CD4-positive, alpha-beta memory T cell (primary cell): ENCODE results near the gene CRBN. TPM values are rescaled to one million over a fixed set of nuclear protein-coding genes. Genes with fewer than 3 reads are reported as not detected.

Experiments
- CTCF ChIA-PET: fragments of 350-600 bp; sonication (Branson Sonifier 250); formaldehyde crosslinking; loops from one replicate; lab custom pipeline; 2021; ENCODE audit warnings: inconsistent platforms; ENCODE audit not compliant: partially characterized antibody; lab: Charles Lee
- POLR2A ChIA-PET: fragments of 350-600 bp; sonication (Branson Sonifier 250); formaldehyde crosslinking; loops from one replicate; lab custom pipeline; 2021; ENCODE audit not compliant: partially characterized antibody; lab: Charles Lee
- DNase-seq, 5 donors: peaks; one replicate each; pipeline versions ENCODE4 v3.0.0 to v3.0.0-alpha.2; 2020 to 2022; ENCODE audit warnings: mixed read lengths in 1 of 5
- H3K27ac ChIP-seq: one replicate; pipeline ENCODE4 v1.7.0; 2013; ENCODE audit warnings: low read depth, low read length
- H3K27me3 ChIP-seq: 2 replicates; pipeline ENCODE4 v1.7.0; 2013; ENCODE audit warnings: mild to moderate bottlenecking, low read length, moderate library complexity; ENCODE audit not compliant: insufficient read depth
- H3K36me3 ChIP-seq: 2 replicates; pipeline ENCODE4 v1.7.0; 2013; ENCODE audit warnings: mild to moderate bottlenecking, low read length, moderate library complexity; ENCODE audit not compliant: insufficient read depth
- H3K4me1 ChIP-seq: 2 replicates; pipeline ENCODE4 v1.7.0; 2013; ENCODE audit warnings: mild to moderate bottlenecking, low read length, moderate library complexity; ENCODE audit not compliant: insufficient read depth
- H3K4me3 ChIP-seq, 2 donors: one replicate each; pipeline ENCODE4 v1.7.0; 2013; ENCODE audit warnings: low read length in 2 of 2, mild to moderate bottlenecking in 1 of 2
- H3K9me3 ChIP-seq, 2 donors: one replicate each; pipeline ENCODE4 v1.7.0; 2013; ENCODE audit warnings: low read length in 2 of 2, control low read depth in 1 of 2; ENCODE audit not compliant: control insufficient read depth in 1 of 2
- H3K27ac Mint-ChIP-seq, 7 donors: one replicate each; pipeline ENCODE4 v1.8.0; 2020 to 2021; ENCODE audit warnings: mixed read lengths in 7 of 7, mild to moderate bottlenecking in 6 of 7, inconsistent platforms in 3 of 7, moderate library complexity in 3 of 7
- H3K27me3 Mint-ChIP-seq, 2 donors: one replicate each; pipeline ENCODE4 v1.8.0; 2020 to 2021; ENCODE audit warnings: mixed read lengths in 2 of 2
- H3K36me3 Mint-ChIP-seq, 2 donors: one replicate each; pipeline ENCODE4 v1.8.0; 2020 to 2021; ENCODE audit warnings: mixed read lengths in 2 of 2, inconsistent platforms in 1 of 2, mild to moderate bottlenecking in 1 of 2
- H3K4me1 Mint-ChIP-seq, 4 donors: one replicate each; pipeline ENCODE4 v1.8.0; 2020 to 2021; ENCODE audit warnings: mixed read lengths in 4 of 4, mild to moderate bottlenecking in 1 of 4
- H3K4me3 Mint-ChIP-seq, 8 donors: one replicate each; pipeline ENCODE4 v1.8.0; 2020 to 2021; ENCODE audit warnings: mixed read lengths in 8 of 8, mild to moderate bottlenecking in 7 of 8, moderate library complexity in 6 of 8, inconsistent platforms in 3 of 8
- H3K9me3 Mint-ChIP-seq, 8 donors: one replicate each; pipeline ENCODE4 v1.8.0; 2020 to 2021; ENCODE audit warnings: mixed read lengths in 8 of 8, mild to moderate bottlenecking in 5 of 8, inconsistent platforms in 3 of 8, moderate library complexity in 1 of 8
- intact Hi-C: fragments of 100-400 bp; cut with micrococcal nuclease; formaldehyde crosslinking; loops from one replicate; pipeline ENCODE4 v1.15.1; 2023
- polyA plus RNA-seq, 2 donors: library from polyadenylated mRNA; unstranded; fragments of 300-500 nt; fragmentation: Illumina TruSeq; gene quantifications; one replicate each; pipeline ENCODE4 v1.2.3, GENCODE V29; 2021
- total RNA-seq, 2 experiments: library from RNA; stranded (reverse); gene quantifications; one replicate each; pipeline ENCODE4 v1.2.3, GENCODE V29; 2021

CRBN gene
- total and polyA plus RNA-seq, 4 experiments from 2014 or later = 150 to 235 (median 178) TPM

DNA sequence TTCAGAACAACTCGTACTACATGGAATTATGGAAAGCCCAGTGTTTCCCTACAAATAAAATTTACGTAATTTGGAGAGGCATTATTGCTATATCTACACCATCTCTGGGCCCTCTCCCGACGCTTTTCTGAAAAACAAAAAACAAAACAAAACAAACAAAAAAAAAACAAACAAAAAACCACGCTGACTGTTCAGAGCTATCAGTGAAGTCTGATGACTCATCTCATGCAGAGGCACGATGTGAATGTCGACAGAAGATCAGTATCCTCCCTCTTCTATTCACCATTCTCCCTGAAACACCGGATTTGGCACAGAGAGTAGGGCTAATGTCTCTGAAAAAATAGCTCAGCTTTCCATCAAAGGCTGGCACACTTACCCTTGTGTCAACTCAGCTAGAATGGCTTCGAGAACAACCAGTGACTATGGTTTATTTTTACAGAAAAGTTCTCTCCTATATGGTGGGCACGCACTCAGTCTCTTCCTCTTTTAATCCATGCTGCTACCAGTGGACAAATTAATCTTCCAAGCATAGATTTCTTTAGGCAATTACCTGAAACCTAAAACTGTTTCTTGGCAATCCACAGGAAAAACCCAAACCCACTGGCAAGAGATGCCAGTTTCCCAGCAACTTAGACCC is 1.5 kb downstream of the CRBN start:
- intact Hi-C loops = loop anchor here (2.0 kb wide), 1 partner anchor 149 kb away; no protein-coding TSS in a partner anchor
- no peaks in the 10 kb centered on the region for H3K27me3 Mint-ChIP-seq
- peak overlapping the region; percentile 93 for H3K27ac ChIP-seq
- peak in 1 of 5 donors; percentile 62 for DNase-seq
- peak overlapping the region; percentile 74 to 97 for H3K4me3 ChIP-seq
- H3K4me1 Mint-ChIP-seq = peaks cover 41 to 60% (median 52%) of the 10 kb centered on the region in 4 donors
- peak overlapping the region; percentile 89 to 98 (median 93) for H3K4me3 Mint-ChIP-seq
- POLR2A ChIA-PET = interaction anchor here (0.8 to 1.4 kb wide), 2 partner anchors 14 to 20 kb away, joined by 3 to 6 read pairs; no protein-coding TSS in a partner anchor
- peaks cover 66% of the 10 kb centered on the region for H3K4me1 ChIP-seq
- H3K36me3 Mint-ChIP-seq = peaks cover 39 to 47% of the 10 kb centered on the region in 2 donors
- H3K36me3 ChIP-seq = peaks cover 6% of the 10 kb centered on the region
- CTCF ChIA-PET = interaction anchor here (1.0 to 1.6 kb wide), 5 partner anchors 10 to 45 kb away, joined by 3 to 8 read pairs (median 4); no protein-coding TSS in a partner anchor
- peak overlapping the region; percentile 86 to 97 (median 95) for H3K27ac Mint-ChIP-seq
- no peaks in the 10 kb centered on the region for H3K27me3 ChIP-seq
- no peaks in the 10 kb centered on the region for H3K9me3 Mint-ChIP-seq
- no peaks in the 10 kb centered on the region for H3K9me3 ChIP-seq

DNA sequence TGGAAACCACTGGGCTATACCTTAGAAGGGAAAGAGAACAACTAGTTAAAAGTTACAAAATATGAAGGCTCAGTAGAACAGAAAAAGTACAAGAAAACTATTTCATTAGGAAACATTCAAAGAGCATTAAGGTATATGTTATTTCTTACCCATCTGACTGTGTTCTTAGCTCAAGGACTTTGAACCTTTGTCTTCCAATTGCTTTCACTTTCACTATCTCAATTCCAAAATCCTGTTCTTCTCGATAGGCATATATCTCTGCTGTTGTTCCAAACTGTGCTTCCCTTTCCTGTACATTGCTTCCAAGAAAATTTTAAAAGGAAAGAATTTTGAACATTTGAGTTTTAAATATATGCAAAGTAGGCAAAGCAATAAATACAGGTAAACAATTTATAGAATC is 6.9 kb downstream of the CRBN start:
- intact Hi-C loops = no loop called here
- Histone ChIP-seq H3K4me3 (peak overlapping the region in 1 of 2 donors; percentile 13), H3K36me3 (peaks cover 35% of the 10 kb centered on the region), H3K9me3 (no peaks in the 10 kb centered on the region), H3K27me3 (no peaks in the 10 kb centered on the region), H3K27ac (peak overlapping the region; percentile 72), H3K4me1 (peaks cover 92% of the 10 kb centered on the region)
- Mint-ChIP-seq H3K4me3 (peak overlapping the region; percentile 80 to 95 (median 88)), H3K27ac (peak overlapping the region; percentile 86 to 98 (median 97)), H3K4me1 (peaks cover 46 to 87% (median 64%) of the 10 kb centered on the region in 4 donors), H3K9me3 (no peaks in the 10 kb centered on the region), H3K27me3 (no peaks in the 10 kb centered on the region), H3K36me3 (peaks cover 57 to 75% of the 10 kb centered on the region in 2 donors)
- CTCF ChIA-PET = interaction anchor here (0.8 to 6.4 kb wide), 10 partner anchors 8 to 407 kb away, joined by 3 to 61 read pairs (median 4); partner anchors contain the start of gene IL5RA
- DNase-seq = peak in 2 of 5 donors; percentile 32 to 38
- POLR2A ChIA-PET = interaction anchor here (1.0 to 2.9 kb wide), 7 partner anchors 8 to 46 kb away, joined by 3 to 26 read pairs (median 4); no protein-coding TSS in a partner anchor

- Histone ChIP-seq H3K9me3 (no peaks in the 10 kb centered on the region), H3K27me3 (no peaks in the 10 kb centered on the region), H3K27ac (peak overlapping the region; percentile 72), H3K36me3 (peaks cover 50% of the 10 kb centered on the region), H3K4me1 (peaks cover 81% of the 10 kb centered on the region), H3K4me3 (no peak overlapping the region)
- no peaks in the 10 kb centered on the region for H3K27me3 Mint-ChIP-seq
- DNase-seq = peak; percentile 46 to 55 (median 50)
- H3K4me1 Mint-ChIP-seq = peaks cover 47 to 86% (median 64%) of the 10 kb centered on the region in 4 donors
- ChIA-PET CTCF (interaction anchor here (1.1 to 6.4 kb wide), 10 partner anchors 8 to 43 kb away, joined by 3 to 61 read pairs (median 10); partner anchors contain the start of gene CRBN), POLR2A (interaction anchor here (1.2 kb wide), 1 partner anchor 8 kb away, joined by 4 read pairs; no protein-coding TSS in a partner anchor)
- H3K27ac Mint-ChIP-seq = peak overlapping the region; percentile 86 to 98 (median 97)
- H3K9me3 Mint-ChIP-seq = no peaks in the 10 kb centered on the region
- peak overlapping the region in 6 of 8 donors; percentile 35 to 95 (median 58) for H3K4me3 Mint-ChIP-seq
- intact Hi-C loops = loop anchor here (1.0 kb wide), 1 partner anchor 406 kb away; no protein-coding TSS in a partner anchor
- H3K36me3 Mint-ChIP-seq = peaks cover 60 to 79% of the 10 kb centered on the region in 2 donors
Observed at GRCh38 chr3:3170998-3171397, 8.5 kb downstream of the CRBN start.

GRCh38 chr3:3165650-3166049 is 13.8 kb downstream of the CRBN start:
- ChIA-PET POLR2A (no interaction called here), CTCF (no interaction called here)
- Mint-ChIP-seq H3K4me1 (peaks cover 41 to 82% (median 62%) of the 10 kb centered on the region in 4 donors), H3K9me3 (peaks cover 0 to 1% (median 0%) of the 10 kb centered on the region in 8 donors), H3K4me3 (peak overlapping the region in 1 of 8 donors; percentile 47), H3K27ac (peak overlapping the region; percentile 6 to 86 (median 75)), H3K27me3 (no peaks in the 10 kb centered on the region), H3K36me3 (peaks cover 52 to 79% of the 10 kb centered on the region in 2 donors)
- Histone ChIP-seq H3K4me3 (no peak overlapping the region), H3K27me3 (no peaks in the 10 kb centered on the region), H3K9me3 (no peaks in the 10 kb centered on the region), H3K36me3 (peaks cover 71% of the 10 kb centered on the region), H3K4me1 (peaks cover 55% of the 10 kb centered on the region), H3K27ac (no peak overlapping the region)
- DNase-seq = no peak
- intact Hi-C loops = no loop called here

DNA sequence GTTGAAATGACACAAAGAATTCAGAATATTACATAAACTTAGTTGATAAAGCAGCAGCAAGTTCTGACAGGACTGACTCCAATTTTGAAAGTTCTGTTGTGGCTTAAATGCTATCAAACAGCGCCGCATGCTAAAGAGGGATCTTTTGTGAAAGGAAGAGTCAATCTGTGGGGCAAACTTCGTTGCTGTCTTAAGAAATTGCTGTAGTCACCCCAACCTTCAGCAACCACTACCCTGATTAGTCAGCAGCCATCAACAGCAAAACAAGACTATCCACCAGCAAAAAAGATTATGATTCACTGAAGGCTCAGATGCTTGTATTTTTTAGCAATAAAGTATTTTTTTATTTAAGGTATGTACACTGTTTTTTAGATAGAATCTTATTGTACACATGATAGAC is 14.2 kb downstream of the CRBN start:
- ChIA-PET CTCF (no interaction called here), POLR2A (interaction anchor here (1.2 kb wide), 1 partner anchor 8 kb away, joined by 4 read pairs; no protein-coding TSS in a partner anchor)
- peaks cover 71% of the 10 kb centered on the region for H3K36me3 ChIP-seq
- no peak for DNase-seq
- no peaks in the 10 kb centered on the region for H3K27me3 ChIP-seq
- H3K4me1 ChIP-seq = peaks cover 51% of the 10 kb centered on the region
- H3K27ac ChIP-seq = no peak overlapping the region
- intact Hi-C loops = no loop called here
- Mint-ChIP-seq H3K4me1 (peaks cover 40 to 82% (median 63%) of the 10 kb centered on the region in 4 donors), H3K4me3 (peak overlapping the region in 2 of 8 donors; percentile 6 to 30), H3K27me3 (no peaks in the 10 kb centered on the region), H3K27ac (peak overlapping the region in 5 of 7 donors; percentile 48 to 84 (median 58)), H3K9me3 (peaks cover 0 to 2% (median 0%) of the 10 kb centered on the region in 8 donors), H3K36me3 (peaks cover 55 to 78% of the 10 kb centered on the region in 2 donors)
- no peaks in the 10 kb centered on the region for H3K9me3 ChIP-seq
- H3K4me3 ChIP-seq = no peak overlapping the region

GRCh38 chr3:3160826-3161225 is 18.7 kb downstream of the CRBN start:
- Histone ChIP-seq H3K4me1 (peaks cover 34% of the 10 kb centered on the region), H3K9me3 (no peaks in the 10 kb centered on the region), H3K36me3 (peaks cover 72% of the 10 kb centered on the region), H3K27ac (no peak overlapping the region), H3K4me3 (no peak overlapping the region), H3K27me3 (no peaks in the 10 kb centered on the region)
- peaks cover 44 to 80% (median 63%) of the 10 kb centered on the region in 4 donors for H3K4me1 Mint-ChIP-seq
- H3K36me3 Mint-ChIP-seq = peaks cover 57 to 92% of the 10 kb centered on the region in 2 donors
- H3K27me3 Mint-ChIP-seq = no peaks in the 10 kb centered on the region
- DNase-seq = no peak
- peaks cover 0 to 2% (median 0%) of the 10 kb centered on the region in 8 donors for H3K9me3 Mint-ChIP-seq
- H3K27ac Mint-ChIP-seq = peak overlapping the region; percentile 11 to 86 (median 67)
- CTCF ChIA-PET = interaction anchor here (0.7 to 2.0 kb wide), 2 partner anchors 10 to 18 kb away, joined by 3 to 6 read pairs; no protein-coding TSS in a partner anchor
- intact Hi-C loops = no loop called here
- peak overlapping the region in 1 of 8 donors; percentile 5 for H3K4me3 Mint-ChIP-seq
- POLR2A ChIA-PET = interaction anchor here (1.1 to 4.0 kb wide), 3 partner anchors 12 to 18 kb away, joined by 3 to 15 read pairs (median 3); partner anchors contain the start of gene CRBN
